Measurements from ENCODE around the gene GBGT1.

The GBGT1 gene

GRCh38 chr9:133119103-133119845, 44.4 kb downstream of the GBGT1 start:
- Histone ChIP-seq H3K36me3 (peaks cover 19% of the 10 kb centered on the region), H3K9me3 (no peaks in the 10 kb centered on the region), H3K4me3 (ENCODE audit: low read depth, low read length) (peak overlapping the region; percentile 70), H3K4me1 (peaks cover 65% of the 10 kb centered on the region), H3K27me3 (no peaks in the 10 kb centered on the region)
- no peak for TF ChIP-seq CTCF (IDR thresholded peaks at IDR 0.05; ENCODE audit: low read depth, low read length)
- peak; percentile 96 for DNase-seq

GRCh38 chr9:133118568-133118967, 45.1 kb downstream of the GBGT1 start:
- Histone ChIP-seq H3K9me3 (no peaks in the 10 kb centered on the region), H3K36me3 (peaks cover 25% of the 10 kb centered on the region), H3K27me3 (no peaks in the 10 kb centered on the region), H3K4me1 (peaks cover 72% of the 10 kb centered on the region), H3K4me3 (ENCODE audit: low read depth, low read length) (peak overlapping the region; percentile 70)
- TF ChIP-seq CTCF (IDR thresholded peaks at IDR 0.05; ENCODE audit: low read depth, low read length): no peak
- DNase-seq: no peak

- Histone ChIP-seq H3K36me3 (peaks cover 29% of the 10 kb centered on the region), H3K27me3 (no peaks in the 10 kb centered on the region), H3K4me3 (ENCODE audit: low read depth, low read length) (peak overlapping the region; percentile 70), H3K9me3 (no peaks in the 10 kb centered on the region), H3K4me1 (peaks cover 74% of the 10 kb centered on the region)
- no peak for TF ChIP-seq CTCF (IDR thresholded peaks at IDR 0.05; ENCODE audit: low read depth, low read length)
- no peak for DNase-seq
Observed at GRCh38 chr9:133118179-133118520, 45.6 kb downstream of the GBGT1 start.

GRCh38 chr9:133117271-133118178, 46.2 kb downstream of the GBGT1 start:
- TF ChIP-seq CTCF (IDR thresholded peaks at IDR 0.05; ENCODE audit: low read depth, low read length): peak; percentile 14; the same call in 1 of the 2 replicates
- Histone ChIP-seq H3K36me3 (peaks cover 35% of the 10 kb centered on the region), H3K27me3 (no peaks in the 10 kb centered on the region), H3K4me1 (peaks cover 73% of the 10 kb centered on the region), H3K4me3 (ENCODE audit: low read depth, low read length) (peak overlapping the region; percentile 70), H3K9me3 (no peaks in the 10 kb centered on the region)
- peak; percentile 80 for DNase-seq

GRCh38 chr9:133116346-133117231, 47.1 kb downstream of the GBGT1 start:
- DNase-seq: peak; percentile 35
- Histone ChIP-seq H3K27me3 (no peaks in the 10 kb centered on the region), H3K4me1 (peaks cover 64% of the 10 kb centered on the region), H3K9me3 (no peaks in the 10 kb centered on the region), H3K36me3 (peaks cover 45% of the 10 kb centered on the region), H3K4me3 (ENCODE audit: low read depth, low read length) (no peak overlapping the region)
- TF ChIP-seq CTCF (IDR thresholded peaks at IDR 0.05; ENCODE audit: low read depth, low read length): no peak

Measured in BE2C (cell line).